IPS-15b (cell line): ENCODE results near the gene CALHM4.

ENCODE experiments used
- H3K27me3 ChIP-seq: one replicate; pipeline ENCODE4 v1.6.1; 2013; ENCODE audit warnings: low read length; ENCODE audit not compliant: control insufficient read depth, insufficient read depth
- H3K36me3 ChIP-seq: one replicate; pipeline ENCODE4 v1.6.1; 2013; ENCODE audit warnings: low read length; ENCODE audit not compliant: control insufficient read depth, insufficient read depth
- H3K4me1 ChIP-seq: one replicate; pipeline ENCODE4 v1.6.1; 2013; ENCODE audit warnings: mild to moderate bottlenecking, low read length; ENCODE audit not compliant: control insufficient read depth, insufficient read depth
- H3K4me3 ChIP-seq: one replicate; pipeline ENCODE4 v1.5.1; 2013; ENCODE audit warnings: low read depth, low read length
- H3K9ac ChIP-seq: one replicate; pipeline ENCODE4 v1.6.1; 2013; ENCODE audit warnings: low read depth, mild to moderate bottlenecking, low read length
- H3K9me3 ChIP-seq: one replicate; pipeline ENCODE4 v1.6.1; 2013; ENCODE audit warnings: mild to moderate bottlenecking, low read length; ENCODE audit not compliant: control insufficient read depth, insufficient read depth

The CALHM4 gene

GRCh38 chr6:116564921-116565872 lies 11.6 kb downstream of the CALHM4 start:
- H3K4me3 ChIP-seq, result no peak overlapping the region

GRCh38 chr6:116568111-116568510 lies 14.6 kb downstream of the CALHM4 start:
- no peaks in the 10 kb centered on the region for H3K36me3 ChIP-seq
- no peaks in the 10 kb centered on the region for H3K27me3 ChIP-seq
- H3K4me1 ChIP-seq, result peaks cover 3% of the 10 kb centered on the region
- no peak overlapping the region for H3K9ac ChIP-seq
- H3K4me3 ChIP-seq, result no peak overlapping the region
- no peaks in the 10 kb centered on the region for H3K9me3 ChIP-seq

More at GRCh38 chr6:116564921-116565872, 11.6 kb downstream of the CALHM4 start:
- Histone ChIP-seq H3K9me3 (no peaks in the 10 kb centered on the region), H3K9ac (no peak overlapping the region), H3K27me3 (no peaks in the 10 kb centered on the region), H3K36me3 (no peaks in the 10 kb centered on the region), H3K4me1 (no peaks in the 10 kb centered on the region)

- no peaks in the 10 kb centered on the region for H3K36me3 ChIP-seq
- no peaks in the 10 kb centered on the region for H3K9me3 ChIP-seq
- no peak overlapping the region for H3K4me3 ChIP-seq
- no peaks in the 10 kb centered on the region for H3K27me3 ChIP-seq
- peaks cover 3% of the 10 kb centered on the region for H3K4me1 ChIP-seq
- no peak overlapping the region for H3K9ac ChIP-seq
Measured at GRCh38 chr6:116568821-116569755, 15.5 kb downstream of the CALHM4 start.

GRCh38 chr6:116570856-116571682 lies 17.5 kb downstream of the CALHM4 start, which contains the start of gene RWDD1:
Gene RWDD1, plus strand, starts transcription at chr6:116571504. Its CDS starts 79 bp downstream, at chr6:116571583.
- Histone ChIP-seq H3K36me3 (no peaks in the 10 kb centered on the region), H3K27me3 (no peaks in the 10 kb centered on the region), H3K4me1 (peaks cover 3% of the 10 kb centered on the region), H3K9me3 (no peaks in the 10 kb centered on the region), H3K4me3 (peak within 1 kb of the TSS; percentile 99), H3K9ac (peak within 1 kb of the TSS; percentile 98)

GRCh38 chr6:116571683-116572000 lies 18.1 kb downstream of the CALHM4 start:
- Histone ChIP-seq H3K4me1 (peaks cover 3% of the 10 kb centered on the region), H3K9ac (peak overlapping the region; percentile 82), H3K36me3 (no peaks in the 10 kb centered on the region), H3K9me3 (no peaks in the 10 kb centered on the region), H3K4me3 (peak overlapping the region; percentile 99), H3K27me3 (no peaks in the 10 kb centered on the region)

- no peaks in the 10 kb centered on the region for H3K9me3 ChIP-seq
- H3K9ac ChIP-seq, result peak overlapping the region; percentile 82
- no peaks in the 10 kb centered on the region for H3K27me3 ChIP-seq
- no peaks in the 10 kb centered on the region for H3K36me3 ChIP-seq
- peak overlapping the region; percentile 99 for H3K4me3 ChIP-seq
- peaks cover 3% of the 10 kb centered on the region for H3K4me1 ChIP-seq
Measured at GRCh38 chr6:116572162-116572561, 18.6 kb downstream of the CALHM4 start.

- no peak overlapping the region for H3K9ac ChIP-seq
- H3K27me3 ChIP-seq, result no peaks in the 10 kb centered on the region
- no peak overlapping the region for H3K4me3 ChIP-seq
- H3K4me1 ChIP-seq, result peaks cover 3% of the 10 kb centered on the region
- no peaks in the 10 kb centered on the region for H3K9me3 ChIP-seq
- no peaks in the 10 kb centered on the region for H3K36me3 ChIP-seq
Measured at GRCh38 chr6:116575227-116575626, 21.7 kb downstream of the CALHM4 start.

- H3K36me3 ChIP-seq, result no peaks in the 10 kb centered on the region
Measured at GRCh38 chr6:116577486-116577885, 23.9 kb downstream of the CALHM4 start.

GRCh38 chr6:116578335-116578734 lies 24.8 kb downstream of the CALHM4 start:
- H3K9me3 ChIP-seq, result no peaks in the 10 kb centered on the region
- H3K4me1 ChIP-seq, result no peaks in the 10 kb centered on the region
- H3K9ac ChIP-seq, result no peak overlapping the region
- no peaks in the 10 kb centered on the region for H3K36me3 ChIP-seq
- H3K4me3 ChIP-seq, result no peak overlapping the region
- no peaks in the 10 kb centered on the region for H3K27me3 ChIP-seq

More at GRCh38 chr6:116577486-116577885, 23.9 kb downstream of the CALHM4 start:
- H3K9me3 ChIP-seq, result no peaks in the 10 kb centered on the region
- H3K4me1 ChIP-seq, result peaks cover 3% of the 10 kb centered on the region
- no peak overlapping the region for H3K9ac ChIP-seq
- no peak overlapping the region for H3K4me3 ChIP-seq
- H3K27me3 ChIP-seq, result no peaks in the 10 kb centered on the region

GRCh38 chr6:116579143-116579542 lies 25.6 kb downstream of the CALHM4 start:
- Histone ChIP-seq H3K9ac (no peak overlapping the region), H3K27me3 (no peaks in the 10 kb centered on the region), H3K4me1 (no peaks in the 10 kb centered on the region), H3K4me3 (no peak overlapping the region), H3K9me3 (no peaks in the 10 kb centered on the region), H3K36me3 (no peaks in the 10 kb centered on the region)

- H3K9ac ChIP-seq, result no peak overlapping the region
- no peak overlapping the region for H3K4me3 ChIP-seq
- no peaks in the 10 kb centered on the region for H3K36me3 ChIP-seq
- H3K9me3 ChIP-seq, result no peaks in the 10 kb centered on the region
- no peaks in the 10 kb centered on the region for H3K27me3 ChIP-seq
- no peaks in the 10 kb centered on the region for H3K4me1 ChIP-seq
Measured at GRCh38 chr6:116580198-116580597, 26.6 kb downstream of the CALHM4 start.
